Loucy (cell line): ENCODE data around the gene KDELR1.
"Not testable (repeated sequence)": the region's sequence is repeated elsewhere in the genome, so short reads cannot be mapped to it uniquely, and the experiment has no call there.

Experiments used
- H2AFZ ChIP-seq: fragments of 200-600 bp; sonication (generic); 2 replicates; pipeline ENCODE4 v1.6.0; 2016; ENCODE audit warnings: antibody characterized with exemption, mild to moderate bottlenecking, low read length, moderate library complexity
- H3F3A ChIP-seq: fragments of 200-600 bp; 2 replicates; pipeline ENCODE4 v1.6.0; 2016; ENCODE audit warnings: antibody characterized with exemption, low read depth, mild to moderate bottlenecking
- H3K27me3 ChIP-seq: fragments of 200-600 bp; sonication (generic); 2 replicates; pipeline ENCODE4 v1.6.1; 2014; ENCODE audit warnings: low read length, mild to moderate bottlenecking; ENCODE audit not compliant: insufficient read depth, poor library complexity, severe bottlenecking
- H3K36me3 ChIP-seq: fragments of 200-600 bp; sonication (generic); 2 replicates; pipeline ENCODE4 v1.6.1; 2016; ENCODE audit warnings: low read length; ENCODE audit not compliant: insufficient read depth
- H3K4me1 ChIP-seq: fragments of 200-600 bp; sonication (generic); 2 replicates; pipeline ENCODE4 v1.5.1; 2014; ENCODE audit warnings: low read length, mild to moderate bottlenecking; ENCODE audit not compliant: insufficient read depth, poor library complexity, severe bottlenecking
- H3K4me2 ChIP-seq: fragments of 200-600 bp; sonication (generic); 2 replicates; pipeline ENCODE4 v1.6.0; 2014; ENCODE audit warnings: antibody characterized with exemption, low read length, low read depth, mild to moderate bottlenecking; ENCODE audit not compliant: poor library complexity, severe bottlenecking
- H3K4me3 ChIP-seq: fragments of 200-600 bp; sonication (generic); 2 replicates; pipeline ENCODE4 v1.5.1; 2014; ENCODE audit warnings: low read length, mild to moderate bottlenecking, mixed read lengths; ENCODE audit not compliant: poor library complexity, severe bottlenecking
- H3K79me2 ChIP-seq: fragments of 200-600 bp; sonication (generic); 2 replicates; pipeline ENCODE4 v1.6.1; 2014; ENCODE audit warnings: low read length; ENCODE audit not compliant: insufficient read depth
- H3K9ac ChIP-seq: fragments of 200-600 bp; sonication (generic); 2 replicates; pipeline ENCODE4 v1.6.0; 2014; ENCODE audit warnings: mild to moderate bottlenecking, low read depth, low read length, moderate library complexity; ENCODE audit not compliant: poor library complexity, severe bottlenecking
- H3K9me2 ChIP-seq: fragments of 200-600 bp; sonication (generic); replicated peaks from 2 replicates; pipeline ENCODE4 v1.6.1; 2016; ENCODE audit warnings: low read depth, low read length, mixed read lengths
- H3K9me3 ChIP-seq: fragments of 200-600 bp; sonication (generic); 2 replicates; pipeline ENCODE4 v1.6.1; 2014; ENCODE audit warnings: mild to moderate bottlenecking, antibody characterized with exemption, low read length, low read depth; ENCODE audit not compliant: insufficient read depth
- H4K20me1 ChIP-seq: fragments of 200-600 bp; sonication (generic); 2 replicates; pipeline ENCODE4 v1.6.0; 2014; ENCODE audit warnings: antibody characterized with exemption, low read length, mild to moderate bottlenecking; ENCODE audit not compliant: insufficient read depth, poor library complexity, severe bottlenecking
- CTCF ChIP-seq: fragments of 200-600 bp; sonication (generic); conservative IDR thresholded peaks from 2 replicates; pipeline ENCODE4 v1.5.1; 2014; ENCODE audit warnings: mild to moderate bottlenecking, antibody characterized with exemption, low read length
- EZH2phosphoT487 ChIP-seq: fragments of 200-600 bp; IDR thresholded peaks from 2 replicates; pipeline ENCODE4 v1.6.1; 2018; ENCODE audit warnings: antibody characterized with exemption, mild to moderate bottlenecking, moderate library complexity, borderline replicate concordance

Gene KDELR1

GRCh38 chr19:48378194-48378570, 13.2 kb downstream of the KDELR1 start:
- TF ChIP-seq EZH2phosphoT487, result no peak
- no peak for TF ChIP-seq CTCF
- Histone ChIP-seq H3F3A (no peaks in the 10 kb centered on the region), H3K79me2 (no peaks in the 10 kb centered on the region), H4K20me1 (no peaks in the 10 kb centered on the region), H3K9me3 (no peaks in the 10 kb centered on the region), H3K36me3 (peaks cover 4% of the 10 kb centered on the region; the same call in 1 of the 2 replicates), H3K9me2 (no peaks in the 10 kb centered on the region), H3K4me3 (no peak overlapping the region), H3K9ac (no peak overlapping the region), H3K4me2 (no peak overlapping the region), H3K27me3 (no peaks in the 10 kb centered on the region), H3K4me1 (no peaks in the 10 kb centered on the region), H2AFZ (no peak overlapping the region)

- Histone ChIP-seq H3K27me3 (no peaks in the 10 kb centered on the region), H2AFZ (no peak overlapping the region), H3K36me3 (no peaks in the 10 kb centered on the region), H3K79me2 (no peaks in the 10 kb centered on the region), H3K9ac (no peak overlapping the region), H3K9me3 (no peaks in the 10 kb centered on the region), H3K4me2 (no peak overlapping the region), H4K20me1 (no peaks in the 10 kb centered on the region), H3K9me2 (no peaks in the 10 kb centered on the region), H3F3A (no peaks in the 10 kb centered on the region), H3K4me1 (no peaks in the 10 kb centered on the region), H3K4me3 (no peak overlapping the region)
- TF ChIP-seq EZH2phosphoT487 (no peak), CTCF (no peak)
Measured at GRCh38 chr19:48373567-48373966, 17.8 kb downstream of the KDELR1 start.

- no peaks in the 10 kb centered on the region for H4K20me1 ChIP-seq
- no peaks in the 10 kb centered on the region for H3K9me3 ChIP-seq
- H3K9me2 ChIP-seq, result no peaks in the 10 kb centered on the region
- H3K79me2 ChIP-seq, result no peaks in the 10 kb centered on the region
- TF ChIP-seq EZH2phosphoT487 (no peak), CTCF (no peak)
- H3K9ac ChIP-seq, result no peak overlapping the region
- no peaks in the 10 kb centered on the region for H3K27me3 ChIP-seq
- no peaks in the 10 kb centered on the region for H3F3A ChIP-seq
- H3K36me3 ChIP-seq, result no peaks in the 10 kb centered on the region
- H3K4me1 ChIP-seq, result no peaks in the 10 kb centered on the region
- no peak overlapping the region for H3K4me3 ChIP-seq
- no peak overlapping the region for H2AFZ ChIP-seq
- no peak overlapping the region for H3K4me2 ChIP-seq
Measured at GRCh38 chr19:48372904-48373303, 18.4 kb downstream of the KDELR1 start.

- H3K4me1 ChIP-seq, H2AFZ ChIP-seq, H3K9ac ChIP-seq, H3K4me2 ChIP-seq, H3K79me2 ChIP-seq, H3K9me3 ChIP-seq, H4K20me1 ChIP-seq, H3K36me3 ChIP-seq, H3K9me2 ChIP-seq, H3K4me3 ChIP-seq, H3F3A ChIP-seq, H3K27me3 ChIP-seq: not testable (repeated sequence)
Measured at GRCh38 chr19:48371771-48372170, 19.6 kb downstream of the KDELR1 start.
